K562 (cell line): ENCODE results near the gene SPTAN1.

ENCODE experiments used
- KDM1A ChIP-seq, 2 experiments: fragments of 450-650 bp; IDR thresholded peaks; 2 replicates each; pipeline ENCODE4 v1.6.1; 2016; ENCODE audit warnings: mild to moderate bottlenecking in 2 of 2
- TF ChIP-seq, protein P1 (sequence below), 2 experiments: fragments of 450-650 bp; conservative IDR thresholded peaks; 2 replicates each; pipeline ENCODE4 v1.6.1; 2017; ENCODE audit warnings: mild to moderate bottlenecking in 2 of 2, moderate library complexity in 2 of 2

DNA sequence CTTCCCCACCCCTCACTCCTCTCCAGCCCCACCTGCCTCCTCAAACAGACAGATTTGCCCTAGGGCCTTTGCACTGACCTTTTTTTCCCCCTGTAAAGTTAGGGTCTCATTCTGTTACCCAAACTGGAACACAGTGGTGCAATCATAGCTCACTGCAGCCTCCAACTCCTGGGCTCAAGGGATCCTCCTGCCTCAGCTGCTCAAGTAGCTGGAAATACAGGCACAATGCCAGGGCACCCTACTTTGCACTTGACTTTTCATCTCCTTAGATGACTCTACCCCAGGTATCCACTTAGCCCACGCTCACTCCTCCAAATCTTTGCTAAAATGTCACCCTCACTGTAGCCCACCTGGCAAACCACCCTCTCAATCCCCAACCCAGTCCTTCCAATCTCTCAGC is 102.1 kb downstream of the SPTAN1 start:
- no peak for TF ChIP-seq KDM1A (IDR thresholded peaks at IDR 0.05)
- TF ChIP-seq, protein P1, sequence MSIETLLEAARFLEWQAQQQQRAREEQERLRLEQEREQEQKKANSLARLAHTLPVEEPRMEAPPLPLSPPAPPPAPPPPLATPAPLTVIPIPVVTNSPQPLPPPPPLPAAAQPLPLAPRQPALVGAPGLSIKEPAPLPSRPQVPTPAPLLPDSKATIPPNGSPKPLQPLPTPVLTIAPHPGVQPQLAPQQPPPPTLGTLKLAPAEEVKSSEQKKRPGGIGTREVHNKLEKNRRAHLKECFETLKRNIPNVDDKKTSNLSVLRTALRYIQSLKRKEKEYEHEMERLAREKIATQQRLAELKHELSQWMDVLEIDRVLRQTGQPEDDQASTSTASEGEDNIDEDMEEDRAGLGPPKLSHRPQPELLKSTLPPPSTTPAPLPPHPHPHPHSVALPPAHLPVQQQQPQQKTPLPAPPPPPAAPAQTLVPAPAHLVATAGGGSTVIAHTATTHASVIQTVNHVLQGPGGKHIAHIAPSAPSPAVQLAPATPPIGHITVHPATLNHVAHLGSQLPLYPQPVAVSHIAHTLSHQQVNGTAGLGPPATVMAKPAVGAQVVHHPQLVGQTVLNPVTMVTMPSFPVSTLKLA (conservative IDR thresholded peaks at IDR 0.05), result no peak
